HCT116 (cell line): ENCODE data around the gene SEC22A. TPM values are rescaled to one million over a fixed set of nuclear protein-coding genes. Genes with fewer than 3 reads are reported as not detected.

Source experiments
- ATAC-seq: fragments of 200-7000 bp; cut with Tn5 transposase; 2 replicates; pipeline ENCODE4 v1.9.1; 2020; ENCODE audit warnings: mild to moderate bottlenecking, moderate library complexity
- BruUV-seq: library from RNA; stranded (reverse); fragments of 400-500 nt; replicated peaks from 2 replicates; lab custom pipeline; 2021; lab: Mats Ljungman, UMichigan
- CTCF ChIA-PET: fragments of 300-600 bp; sonication (Branson Sonifier 250); formaldehyde crosslinking; loops from one replicate; lab custom pipeline; 2021; ENCODE audit warnings: antibody characterized with exemption; lab: Charles Lee
- POLR2A ChIA-PET: fragments of 300-600, 350-600 bp; sonication (Branson Sonifier 250); formaldehyde crosslinking; loops from one replicate; lab custom pipeline; 2021; ENCODE audit warnings: antibody characterized with exemption; lab: Charles Lee
- RAD21 ChIA-PET, 2 experiments: fragments of 300-600 bp; sonication (Branson Sonifier 250); formaldehyde crosslinking; loops; one replicate each; lab custom pipeline; 2023; ENCODE audit warnings: low total read pairs in 2 of 2; ENCODE audit not compliant: uncharacterized antibody in 2 of 2, unreplicated experiment in 2 of 2, low non-redundant PET in 1 of 2; lab: Charles Lee
- DNase-seq: peaks from one replicate; pipeline ENCODE4 v3.0.0-alpha.2; 2010; ENCODE audit warnings: low read depth, low spot score
- H2AFZ ChIP-seq: fragments of 200-600 bp; shearing (Covaris generic), sonication (generic); 2 replicates; pipeline ENCODE4 v1.6.1; 2017; ENCODE audit warnings: low read depth, mixed run types, mixed read lengths, antibody characterized with exemption, low read length; ENCODE audit not compliant: poor library complexity, severe bottlenecking
- H3K27ac ChIP-seq: 2 replicates; pipeline ENCODE4 v1.5.1; 2012; ENCODE audit warnings: low read depth, low read length
- H3K27me3 ChIP-seq: fragments of 200-600 bp; sonication (generic); 2 replicates; pipeline ENCODE4 v1.6.1; 2016; ENCODE audit warnings: mixed run types, low read length, mixed read lengths; ENCODE audit not compliant: insufficient read depth
- H3K36me3 ChIP-seq, 2 experiments: fragments of 200-500 bp in 1 of 2; fragments of 200-600 bp in 1 of 2; sonication (Bioruptor generic) in 1 of 2; sonication (generic) in 1 of 2; 2 replicates each; pipeline versions ENCODE4 v1.5.1 to v1.6.1; 2014 to 2016; ENCODE audit warnings: low read length in 2 of 2, inconsistent platforms in 1 of 2, mixed read lengths in 1 of 2, mixed run types in 1 of 2; ENCODE audit not compliant: insufficient read depth in 2 of 2, control insufficient read depth in 1 of 2
- H3K4me1 ChIP-seq, 2 experiments: fragments of 200-600 bp in 1 of 2; sonication (generic) in 1 of 2; 2 replicates each; pipeline versions ENCODE4 v1.5.1 to v1.6.1; 2012 to 2017; ENCODE audit warnings: low read length in 2 of 2, inconsistent platforms in 1 of 2, mild to moderate bottlenecking in 1 of 2, mixed read lengths in 1 of 2, mixed run types in 1 of 2, moderate library complexity in 1 of 2; ENCODE audit not compliant: insufficient read depth in 2 of 2, control insufficient read depth in 1 of 2
- H3K4me2 ChIP-seq: fragments of 200-600 bp; sonication (generic); 2 replicates; pipeline ENCODE4 v1.6.1; 2017; ENCODE audit warnings: mixed run types, low read length, mixed read lengths
- H3K4me3 ChIP-seq, 2 experiments: fragments of 200-600 bp in 1 of 2; sonication (generic) in 1 of 2; replicated peaks in 1 of 2; 2 replicates each; pipeline ENCODE4 v1.5.1; 2011 to 2016; ENCODE audit warnings: low read length in 2 of 2, control low read depth in 1 of 2, low read depth in 1 of 2, mild to moderate bottlenecking in 1 of 2, mixed read lengths in 1 of 2, mixed run types in 1 of 2
- H3K79me2 ChIP-seq: fragments of 200-600 bp; sonication (generic); 2 replicates; pipeline ENCODE4 v1.6.1; 2017; ENCODE audit warnings: mild to moderate bottlenecking, mixed run types, low read length, moderate library complexity, mixed read lengths; ENCODE audit not compliant: insufficient read depth
- H3K9ac ChIP-seq: fragments of 200-600 bp; sonication (generic); 2 replicates; pipeline ENCODE4 v1.6.1; 2016; ENCODE audit warnings: low read length, mixed read lengths
- H3K9me2 ChIP-seq: fragments of 200-600 bp; sonication (generic), shearing (Covaris generic); 2 replicates; pipeline ENCODE4 v1.6.1; 2017; ENCODE audit warnings: mixed run types, mild to moderate bottlenecking, moderate library complexity; ENCODE audit not compliant: insufficient read depth
- H3K9me3 ChIP-seq, 2 experiments: fragments of 200-500 bp in 1 of 2; fragments of 200-600 bp in 1 of 2; sonication (Bioruptor generic) in 1 of 2; sonication (generic) in 1 of 2; 2 replicates each; pipeline ENCODE4 v1.6.1; 2014 to 2017; ENCODE audit warnings: low read length in 2 of 2, mixed read lengths in 2 of 2, inconsistent platforms in 1 of 2, low read depth in 1 of 2, mild to moderate bottlenecking in 1 of 2, mixed run types in 1 of 2, moderate library complexity in 1 of 2; ENCODE audit not compliant: control insufficient read depth in 1 of 2, insufficient read depth in 1 of 2
- H4K20me1 ChIP-seq: fragments of 200-600 bp; sonication (generic), shearing (Covaris generic); 2 replicates; pipeline ENCODE4 v1.6.1; 2017; ENCODE audit warnings: mixed run types, mild to moderate bottlenecking, moderate library complexity; ENCODE audit not compliant: insufficient read depth
- CBX3 ChIP-seq: IDR thresholded peaks from 2 replicates; pipeline ENCODE4 v1.6.1; 2012; ENCODE audit warnings: low read depth
- CTCF ChIP-seq, 3 experiments: fragments of 200-600 bp in 1 of 3; sonication (generic) in 1 of 3; IDR thresholded peaks in 2 of 3; conservative IDR thresholded peaks in 1 of 3; 2 replicates each; pipeline ENCODE4 v1.5.1; 2012 to 2017; ENCODE audit warnings: low read depth in 2 of 3, low read length in 2 of 3, antibody characterized with exemption in 1 of 3, borderline replicate concordance in 1 of 3, control low read depth in 1 of 3, mild to moderate bottlenecking in 1 of 3, mixed read lengths in 1 of 3, mixed run types in 1 of 3, moderate library complexity in 1 of 3; ENCODE audit not compliant: insufficient read depth in 1 of 3
- EZH2 ChIP-seq: fragments of 200-600 bp; sonication (generic); IDR thresholded peaks from 2 replicates; pipeline ENCODE4 v1.6.1; 2017; ENCODE audit warnings: antibody characterized with exemption, mixed run types
- SP1 ChIP-seq: IDR thresholded peaks from 2 replicates; pipeline ENCODE4 v1.6.1; 2012; ENCODE audit warnings: low read depth
- SRF ChIP-seq: IDR thresholded peaks from 2 replicates; pipeline ENCODE4 v1.6.1; 2012; ENCODE audit warnings: low read depth
- TCF7L2 ChIP-seq: IDR thresholded peaks from 2 replicates; pipeline ENCODE4 v1.7.0; 2011; ENCODE audit warnings: borderline replicate concordance, inconsistent platforms; ENCODE audit not compliant: insufficient read depth, insufficient read length; ENCODE audit errors: extremely low read depth
- ZFX ChIP-seq: fragments of 450-650 bp; IDR thresholded peaks from 2 replicates; pipeline ENCODE4 v1.6.1; 2017
- intact Hi-C: fragments of 100-400 bp; cut with micrococcal nuclease; formaldehyde crosslinking; loops from 2 replicates; pipeline ENCODE4 v1.10.0; 2022
- total RNA-seq: library from RNA; stranded (reverse); gene quantifications from one replicate; pipeline ENCODE4 v1.2.1, GENCODE V29; 2021; ENCODE audit not compliant: unreplicated experiment

SEC22A gene
- total RNA-seq, 1 experiment from 2014 or later = 10.6 TPM

DNA sequence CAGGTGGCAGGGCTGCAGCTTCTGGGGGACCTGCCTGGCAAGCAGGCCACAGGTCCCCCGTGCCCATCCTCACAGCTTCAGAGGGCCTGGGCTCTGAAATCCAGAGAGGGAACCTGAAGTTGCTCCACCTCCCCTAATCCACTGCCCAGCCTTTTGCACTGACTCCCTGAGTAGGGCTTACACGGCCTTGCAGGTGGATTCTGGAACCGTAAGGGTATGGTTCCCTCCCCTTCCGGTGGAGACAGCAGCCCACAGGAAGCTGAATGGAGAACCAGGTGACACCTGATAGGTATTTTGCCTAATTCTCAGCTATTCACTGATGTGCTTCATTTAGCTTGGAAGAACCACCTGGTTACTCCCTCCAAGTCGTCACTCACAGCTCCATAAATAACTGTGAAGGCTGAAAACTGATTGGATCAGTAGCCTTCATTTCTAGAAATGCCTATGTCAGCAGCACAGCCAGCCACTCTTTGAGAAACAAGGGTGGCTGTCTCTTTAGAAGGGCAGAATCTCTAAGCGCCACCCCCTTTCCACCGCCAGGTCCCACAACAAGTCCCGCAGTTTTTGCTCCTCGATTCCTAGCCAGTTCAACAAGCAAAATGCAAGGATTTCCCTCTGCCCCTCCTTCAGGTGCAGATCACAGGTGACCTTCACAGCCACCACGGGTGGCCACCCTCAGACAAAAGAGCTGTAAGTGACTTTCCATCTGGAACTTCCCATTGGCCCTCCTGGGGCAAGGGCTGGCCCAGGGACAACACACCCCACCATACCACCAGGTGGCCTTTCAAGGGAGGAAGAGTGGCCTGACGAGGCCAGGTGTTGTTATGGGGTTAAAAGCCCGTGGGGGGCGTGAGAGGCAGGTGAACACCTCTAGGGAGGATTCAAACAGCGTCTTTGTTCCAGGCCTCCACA is 112.9 kb downstream of the SEC22A start:
- Histone ChIP-seq H3K4me1 (no peaks in the 10 kb centered on the region), H2AFZ (no peak overlapping the region), H3K9ac (no peak overlapping the region), H3K79me2 (no peaks in the 10 kb centered on the region), H3K9me2 (no peaks in the 10 kb centered on the region), H3K9me3 (no peaks in the 10 kb centered on the region), H3K4me3 (no peak overlapping the region), H4K20me1 (no peaks in the 10 kb centered on the region), H3K36me3 (no peaks in the 10 kb centered on the region), H3K27ac (no peak overlapping the region), H3K27me3 (peaks cover 30% of the 10 kb centered on the region), H3K4me2 (no peak overlapping the region)
- intact Hi-C loops = no loop called here
- ATAC-seq (peak; percentile 83), DNase-seq (no peak)
- CTCF ChIA-PET = no interaction called here
- POLR2A ChIA-PET = no interaction called here
- TF ChIP-seq EZH2 (no peak), CTCF (IDR thresholded peaks at IDR 0.05 in 2 of 3, conservative IDR thresholded peaks at IDR 0.05 in 1 of 3; ENCODE audit: borderline replicate concordance in 1 of 3, insufficient read depth in 1 of 3, low read depth in 2 of 3, low read length in 2 of 3) (peak in 1 of 3 experiments; percentile 32; a peak in 1 of 6 replicates)
- RAD21 ChIA-PET = no interaction called here
- BruUV-seq = no TSS peak

DNA sequence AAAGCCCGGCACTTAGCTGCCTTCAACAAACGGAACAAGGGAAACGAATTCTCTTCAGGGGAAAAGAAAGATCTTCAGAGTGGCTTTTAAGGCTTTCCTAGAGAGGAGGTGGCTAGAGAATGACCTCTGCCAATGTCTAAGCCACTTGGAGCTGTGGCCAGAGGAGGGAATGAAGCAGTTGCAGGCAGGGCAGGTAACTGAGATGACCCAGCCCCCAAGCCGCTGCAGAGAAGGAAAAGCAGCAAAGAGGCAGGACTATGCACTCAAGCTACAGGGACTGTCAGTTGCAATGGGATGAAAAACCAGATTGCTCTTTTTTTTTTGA is 113.5 kb downstream of the SEC22A start:
- no peak overlapping the region for H3K27ac ChIP-seq
- H3K36me3 ChIP-seq = no peaks in the 10 kb centered on the region
- H3K9me2 ChIP-seq = no peaks in the 10 kb centered on the region
- CTCF ChIA-PET = no interaction called here
- ATAC-seq = no peak
- no peak overlapping the region for H2AFZ ChIP-seq
- H3K27me3 ChIP-seq = peaks cover 33% of the 10 kb centered on the region
- no peak for TF ChIP-seq SP1
- no peak for TF ChIP-seq TCF7L2
- no peak for TF ChIP-seq SRF
- no peak for TF ChIP-seq ZFX
- TF ChIP-seq CBX3 = no peak
- intact Hi-C loops = no loop called here
- H3K9ac ChIP-seq = no peak overlapping the region
- POLR2A ChIA-PET = no interaction called here
- no peaks in the 10 kb centered on the region for H3K9me3 ChIP-seq
- H3K79me2 ChIP-seq = no peaks in the 10 kb centered on the region
- RAD21 ChIA-PET = no interaction called here
- H3K4me2 ChIP-seq = no peak overlapping the region
- no peaks in the 10 kb centered on the region for H3K4me1 ChIP-seq
- no peak for DNase-seq
- no peak overlapping the region for H3K4me3 ChIP-seq
- BruUV-seq = no TSS peak
- no peaks in the 10 kb centered on the region for H4K20me1 ChIP-seq
